ENCODE measurements around the gene CD226. TPM values are rescaled to one million over a fixed set of nuclear protein-coding genes. Genes with fewer than 3 reads are reported as not detected.

Gene CD226
- total RNA-seq, 1 experiment from 2014 or later: 3.4 TPM

- intact Hi-C loops (cut with micrococcal nuclease): no loop called here
- POLR2A ChIA-PET: interaction anchor here (0.7 kb wide), 2 partner anchors 426 to 1261 kb away, joined by 4 read pairs; no protein-coding TSS in a partner anchor
- H3K4me1 Mint-ChIP-seq (ENCODE audit: insufficient read depth, unreplicated experiment): peaks cover 5% of the 10 kb centered on the region
- BruUV-seq (replicated peaks): no TSS peak
- no peak overlapping the region for H3K27ac Mint-ChIP-seq (ENCODE audit: low read depth, unreplicated experiment)
- DNase-seq (ENCODE audit: unreplicated experiment): no peak
- no peaks in the 10 kb centered on the region for H3K9me3 Mint-ChIP-seq (ENCODE audit: unreplicated experiment)
- H3K4me3 Mint-ChIP-seq (ENCODE audit: unreplicated experiment): no peak overlapping the region
- peaks cover 70% of the 10 kb centered on the region for H3K36me3 Mint-ChIP-seq (ENCODE audit: insufficient read depth, unreplicated experiment)
- H3K27me3 Mint-ChIP-seq (ENCODE audit: insufficient read depth, unreplicated experiment): no peaks in the 10 kb centered on the region
- TF ChIP-seq CTCF (IDR thresholded peaks at IDR 0.05; ENCODE audit: unreplicated experiment): no peak
- CTCF ChIA-PET: interaction anchor here (0.6 kb wide), 1 partner anchor 825 kb away, joined by 4 read pairs; no protein-coding TSS in a partner anchor
Observed at GRCh38 chr18:69995774-69996173, 48.1 kb upstream of the CD226 start.

GRCh38 chr18:69992776-69993175 lies 45.1 kb upstream of the CD226 start:
- no peak for TF ChIP-seq CTCF (IDR thresholded peaks at IDR 0.05; ENCODE audit: unreplicated experiment)
- Mint-ChIP-seq H3K4me1 (ENCODE audit: insufficient read depth, unreplicated experiment) (peaks cover 5% of the 10 kb centered on the region), H3K27ac (ENCODE audit: low read depth, unreplicated experiment) (no peak overlapping the region), H3K4me3 (ENCODE audit: unreplicated experiment) (no peak overlapping the region), H3K9me3 (ENCODE audit: unreplicated experiment) (no peaks in the 10 kb centered on the region), H3K27me3 (ENCODE audit: insufficient read depth, unreplicated experiment) (no peaks in the 10 kb centered on the region), H3K36me3 (ENCODE audit: insufficient read depth, unreplicated experiment) (peaks cover 60% of the 10 kb centered on the region)
- peak; percentile 49 for DNase-seq (ENCODE audit: unreplicated experiment)
- POLR2A ChIA-PET: interaction anchor here (0.6 kb wide), 1 partner anchor 1151 kb away, joined by 3 read pairs; no protein-coding TSS in a partner anchor
- CTCF ChIA-PET: interaction anchor here (1.4 kb wide), 1 partner anchor 14 kb away, joined by 4 read pairs; no protein-coding TSS in a partner anchor
- intact Hi-C loops (cut with micrococcal nuclease): no loop called here
- BruUV-seq (replicated peaks): no TSS peak

- POLR2A ChIA-PET: interaction anchor here (0.7 kb wide), 1 partner anchor 585 kb away, joined by 3 read pairs; no protein-coding TSS in a partner anchor
Observed at GRCh38 chr18:69987870-69988269, 40.2 kb upstream of the CD226 start.

GRCh38 chr18:69985239-69985638 lies 37.6 kb upstream of the CD226 start:
- H3K4me1 Mint-ChIP-seq (ENCODE audit: insufficient read depth, unreplicated experiment): no peaks in the 10 kb centered on the region
- no peak overlapping the region for H3K27ac Mint-ChIP-seq (ENCODE audit: low read depth, unreplicated experiment)
- H3K27me3 Mint-ChIP-seq (ENCODE audit: insufficient read depth, unreplicated experiment): no peaks in the 10 kb centered on the region
- H3K36me3 Mint-ChIP-seq (ENCODE audit: insufficient read depth, unreplicated experiment): peaks cover 55% of the 10 kb centered on the region
- H3K4me3 Mint-ChIP-seq (ENCODE audit: unreplicated experiment): no peak overlapping the region
- ChIA-PET POLR2A (no interaction called here), CTCF (no interaction called here)
- no peak for DNase-seq (ENCODE audit: unreplicated experiment)
- H3K9me3 Mint-ChIP-seq (ENCODE audit: unreplicated experiment): no peaks in the 10 kb centered on the region
- TF ChIP-seq CTCF (IDR thresholded peaks at IDR 0.05; ENCODE audit: unreplicated experiment): no peak
- no TSS peak for BruUV-seq (replicated peaks)
- intact Hi-C loops (cut with micrococcal nuclease): no loop called here

More at GRCh38 chr18:69987870-69988269, 40.2 kb upstream of the CD226 start:
- intact Hi-C loops (cut with micrococcal nuclease): no loop called here
- Mint-ChIP-seq H3K27me3 (ENCODE audit: insufficient read depth, unreplicated experiment) (no peaks in the 10 kb centered on the region), H3K4me3 (ENCODE audit: unreplicated experiment) (no peak overlapping the region), H3K4me1 (ENCODE audit: insufficient read depth, unreplicated experiment) (no peaks in the 10 kb centered on the region), H3K36me3 (ENCODE audit: insufficient read depth, unreplicated experiment) (peaks cover 50% of the 10 kb centered on the region), H3K27ac (ENCODE audit: low read depth, unreplicated experiment) (no peak overlapping the region), H3K9me3 (ENCODE audit: unreplicated experiment) (no peaks in the 10 kb centered on the region)
- DNase-seq (ENCODE audit: unreplicated experiment): no peak
- CTCF ChIA-PET: interaction anchor here (0.6 to 0.7 kb wide), 2 partner anchors 10 to 467 kb away, joined by 3 to 4 read pairs; no protein-coding TSS in a partner anchor
- no TSS peak for BruUV-seq (replicated peaks)
- no peak for TF ChIP-seq CTCF (IDR thresholded peaks at IDR 0.05; ENCODE audit: unreplicated experiment)
